Naive B cell (primary cell): Measurements from ENCODE around the gene MFAP5. TPM values are rescaled to one million over a fixed set of nuclear protein-coding genes. Genes with fewer than 3 reads are reported as not detected.
"Not testable (repeated sequence)": the region's sequence is repeated elsewhere in the genome, so short reads cannot be mapped to it uniquely, and the experiment has no call there.

ENCODE experiments used
- ATAC-seq, 2 donors: fragments of 150-1000 bp; cut with Tn5 transposase; 2 replicates each; pipeline ENCODE4 v1.10.0; 2021; ENCODE audit warnings: low read depth in 2 of 2, mild to moderate bottlenecking in 2 of 2, moderate library complexity in 2 of 2
- DNase-seq: peaks from one replicate; pipeline ENCODE4 v3.0.0; 2022
- H3K27ac Mint-ChIP-seq, 6 donors: one replicate each; pipeline ENCODE4 v1.8.0; 2020 to 2022; ENCODE audit warnings: mild to moderate bottlenecking in 6 of 6, mixed read lengths in 6 of 6, moderate library complexity in 5 of 6, inconsistent platforms in 2 of 6
- H3K27me3 Mint-ChIP-seq, 3 donors: one replicate each; pipeline ENCODE4 v1.8.0; 2021 to 2022; ENCODE audit warnings: mixed read lengths in 3 of 3, mild to moderate bottlenecking in 1 of 3
- H3K36me3 Mint-ChIP-seq, 2 donors: one replicate each; pipeline ENCODE4 v1.8.0; 2020 to 2022; ENCODE audit warnings: mixed read lengths in 2 of 2, inconsistent platforms in 1 of 2, mild to moderate bottlenecking in 1 of 2
- H3K4me1 Mint-ChIP-seq, 3 donors: one replicate each; pipeline ENCODE4 v1.8.0; 2020 to 2022; ENCODE audit warnings: mixed read lengths in 3 of 3, inconsistent platforms in 1 of 3, mild to moderate bottlenecking in 1 of 3, moderate library complexity in 1 of 3
- H3K4me3 Mint-ChIP-seq, 8 donors: one replicate each; pipeline ENCODE4 v1.8.0; 2020 to 2022; ENCODE audit warnings: mild to moderate bottlenecking in 8 of 8, mixed read lengths in 8 of 8, moderate library complexity in 8 of 8, inconsistent platforms in 2 of 8
- H3K9me3 Mint-ChIP-seq, 7 donors: one replicate each; pipeline ENCODE4 v1.8.0; 2020 to 2022; ENCODE audit warnings: mixed read lengths in 7 of 7, mild to moderate bottlenecking in 5 of 7, inconsistent platforms in 2 of 7, moderate library complexity in 1 of 7
- polyA plus RNA-seq, 6 donors: library from polyadenylated mRNA; unstranded; fragments of 300-500 nt; fragmentation: Illumina TruSeq; gene quantifications; one replicate each; pipeline ENCODE4 v1.2.3, GENCODE V29; 2021; ENCODE audit warnings: low read depth in 6 of 6

The MFAP5 gene
- polyA plus RNA-seq, 6 donors from 2014 or later: not detected

- no peak for ATAC-seq
- Mint-ChIP-seq H3K36me3 (no peaks in the 10 kb centered on the region), H3K27ac (no peak overlapping the region), H3K9me3 (no peaks in the 10 kb centered on the region), H3K4me1 (no peaks in the 10 kb centered on the region), H3K4me3 (no peak overlapping the region), H3K27me3 (no peaks in the 10 kb centered on the region)
- DNase-seq: no peak
Measured at GRCh38 chr12:8636581-8636980, 26.0 kb downstream of the MFAP5 start.

- H3K4me3 Mint-ChIP-seq, H3K27ac Mint-ChIP-seq, H3K4me1 Mint-ChIP-seq, H3K36me3 Mint-ChIP-seq, ATAC-seq, H3K27me3 Mint-ChIP-seq, DNase-seq, H3K9me3 Mint-ChIP-seq: not testable (repeated sequence)
Measured at GRCh38 chr12:8636007-8636346, 26.6 kb downstream of the MFAP5 start.

- H3K9me3 Mint-ChIP-seq, H3K27me3 Mint-ChIP-seq, H3K4me1 Mint-ChIP-seq, DNase-seq, H3K4me3 Mint-ChIP-seq, H3K27ac Mint-ChIP-seq, H3K36me3 Mint-ChIP-seq, ATAC-seq: not testable (repeated sequence)
Measured at GRCh38 chr12:8635342-8636006, 27.2 kb downstream of the MFAP5 start.

GRCh38 chr12:8630131-8630530, 32.5 kb downstream of the MFAP5 start:
- no peaks in the 10 kb centered on the region for H3K36me3 Mint-ChIP-seq
- no peak overlapping the region for H3K27ac Mint-ChIP-seq
- H3K27me3 Mint-ChIP-seq: no peaks in the 10 kb centered on the region
- ATAC-seq (no peak), DNase-seq (no peak)
- H3K4me1 Mint-ChIP-seq: peaks cover 0 to 6% (median 6%) of the 10 kb centered on the region in 3 donors
- H3K4me3 Mint-ChIP-seq: no peak overlapping the region
- no peaks in the 10 kb centered on the region for H3K9me3 Mint-ChIP-seq

- H3K27me3 Mint-ChIP-seq: no peaks in the 10 kb centered on the region
- H3K4me1 Mint-ChIP-seq: peaks cover 0 to 6% (median 6%) of the 10 kb centered on the region in 3 donors
- ATAC-seq: peak in 1 of 2 donors; percentile 37
- no peak for DNase-seq
- H3K36me3 Mint-ChIP-seq: no peaks in the 10 kb centered on the region
- no peaks in the 10 kb centered on the region for H3K9me3 Mint-ChIP-seq
- H3K27ac Mint-ChIP-seq: no peak overlapping the region
- H3K4me3 Mint-ChIP-seq: no peak overlapping the region
Measured at GRCh38 chr12:8629486-8630033, 33.1 kb downstream of the MFAP5 start.

- ATAC-seq (no peak), DNase-seq (no peak)
- no peaks in the 10 kb centered on the region for H3K9me3 Mint-ChIP-seq
- no peaks in the 10 kb centered on the region for H3K27me3 Mint-ChIP-seq
- H3K4me3 Mint-ChIP-seq: no peak overlapping the region
- H3K36me3 Mint-ChIP-seq: no peaks in the 10 kb centered on the region
- H3K27ac Mint-ChIP-seq: no peak overlapping the region
- H3K4me1 Mint-ChIP-seq: peaks cover 0 to 6% (median 6%) of the 10 kb centered on the region in 3 donors
Measured at GRCh38 chr12:8628731-8629130, 33.9 kb downstream of the MFAP5 start.

- not testable (repeated sequence) for H3K9me3 Mint-ChIP-seq, H3K4me3 Mint-ChIP-seq, H3K36me3 Mint-ChIP-seq, H3K27ac Mint-ChIP-seq, H3K27me3 Mint-ChIP-seq, DNase-seq, H3K4me1 Mint-ChIP-seq, ATAC-seq
Measured at GRCh38 chr12:8624750-8625149, 37.9 kb downstream of the MFAP5 start.

GRCh38 chr12:8622646-8623045, 40.0 kb downstream of the MFAP5 start:
- Mint-ChIP-seq H3K4me3 (no peak overlapping the region), H3K27ac (no peak overlapping the region), H3K27me3 (no peaks in the 10 kb centered on the region), H3K9me3 (peaks cover 0 to 3% (median 0%) of the 10 kb centered on the region in 7 donors), H3K36me3 (no peaks in the 10 kb centered on the region), H3K4me1 (peaks cover 0 to 6% (median 0%) of the 10 kb centered on the region in 3 donors)
- ATAC-seq (no peak), DNase-seq (no peak)

GRCh38 chr12:8615206-8615605, 47.4 kb downstream of the MFAP5 start:
- H3K4me1 Mint-ChIP-seq: peaks cover 2 to 6% (median 6%) of the 10 kb centered on the region in 3 donors
- no peak for ATAC-seq
- no peaks in the 10 kb centered on the region for H3K36me3 Mint-ChIP-seq
- H3K27me3 Mint-ChIP-seq: no peaks in the 10 kb centered on the region
- H3K27ac Mint-ChIP-seq: no peak overlapping the region
- DNase-seq: no peak
- no peaks in the 10 kb centered on the region for H3K9me3 Mint-ChIP-seq
- H3K4me3 Mint-ChIP-seq: no peak overlapping the region

GRCh38 chr12:8613881-8614280, 48.7 kb downstream of the MFAP5 start:
- Mint-ChIP-seq H3K27ac (peak overlapping the region in 1 of 6 donors; percentile 19), H3K4me1 (peaks cover 9 to 13% (median 10%) of the 10 kb centered on the region in 3 donors)
- not testable (repeated sequence) for H3K4me3 Mint-ChIP-seq, H3K36me3 Mint-ChIP-seq, H3K27me3 Mint-ChIP-seq, H3K9me3 Mint-ChIP-seq, DNase-seq, ATAC-seq

GRCh38 chr12:8612629-8613028, 50.0 kb downstream of the MFAP5 start, which contains the start of gene AICDA:
Gene AICDA, minus strand, starts transcription at chr12:8612859. Its CDS starts 92 bp downstream, at chr12:8612767.
- ATAC-seq (no peak), DNase-seq (no peak)
- Mint-ChIP-seq H3K27me3 (no peaks in the 10 kb centered on the region), H3K9me3 (no peaks in the 10 kb centered on the region), H3K36me3 (no peaks in the 10 kb centered on the region), H3K27ac (no peak within 1 kb of the TSS), H3K4me3 (no peak within 1 kb of the TSS), H3K4me1 (peaks cover 11 to 17% (median 12%) of the 10 kb centered on the region in 3 donors)

GRCh38 chr12:8609061-8609570, 53.5 kb downstream of the MFAP5 start:
- Mint-ChIP-seq H3K27ac (peak overlapping the region in 3 of 6 donors; percentile 12 to 76 (median 69)), H3K4me3 (peak overlapping the region; percentile 45 to 90 (median 74)), H3K9me3 (no peaks in the 10 kb centered on the region), H3K4me1 (peaks cover 11 to 20% (median 12%) of the 10 kb centered on the region in 3 donors), H3K27me3 (peaks cover 2 to 11% (median 5%) of the 10 kb centered on the region in 3 donors), H3K36me3 (no peaks in the 10 kb centered on the region)
- peak in 1 of 2 donors; percentile 21 for ATAC-seq
- no peak for DNase-seq

- DNase-seq (no peak), ATAC-seq (no peak)
- no peaks in the 10 kb centered on the region for H3K9me3 Mint-ChIP-seq
- no peaks in the 10 kb centered on the region for H3K36me3 Mint-ChIP-seq
- no peak overlapping the region for H3K4me3 Mint-ChIP-seq
- no peak overlapping the region for H3K27ac Mint-ChIP-seq
- H3K4me1 Mint-ChIP-seq: peaks cover 11 to 20% (median 12%) of the 10 kb centered on the region in 3 donors
- H3K27me3 Mint-ChIP-seq: peaks cover 9 to 14% (median 11%) of the 10 kb centered on the region in 3 donors
Measured at GRCh38 chr12:8606890-8607289, 55.7 kb downstream of the MFAP5 start.

GRCh38 chr12:8605057-8605456, 57.6 kb downstream of the MFAP5 start:
- ATAC-seq: no peak
- H3K9me3 Mint-ChIP-seq: no peaks in the 10 kb centered on the region
- peaks cover 11 to 20% (median 16%) of the 10 kb centered on the region in 3 donors for H3K27me3 Mint-ChIP-seq
- H3K4me3 Mint-ChIP-seq: no peak overlapping the region
- no peak overlapping the region for H3K27ac Mint-ChIP-seq
- DNase-seq: no peak
- peaks cover 9 to 14% (median 12%) of the 10 kb centered on the region in 3 donors for H3K4me1 Mint-ChIP-seq
- H3K36me3 Mint-ChIP-seq: no peaks in the 10 kb centered on the region
